Stimulated activated naive CD8-positive, alpha-beta T cell treated with anti-CD3 and anti-CD28 coated beads, Interleukin-15, Interleukin-2, amounts not matched to agents 100 ng/mL and 50 ng/mL, for 24 hours (primary cell): ENCODE data around the gene FRMD5.
"Not testable (repeated sequence)": the region's sequence is repeated elsewhere in the genome, so short reads cannot be mapped to it uniquely, and the experiment has no call there.

Source experiments
- H3K27ac Mint-ChIP-seq: one replicate; pipeline ENCODE4 v1.8.0; 2021; ENCODE audit warnings: mild to moderate bottlenecking, mixed read lengths
- H3K27me3 Mint-ChIP-seq: one replicate; pipeline ENCODE4 v1.8.0; 2021; ENCODE audit warnings: mixed read lengths
- H3K36me3 Mint-ChIP-seq: one replicate; pipeline ENCODE4 v1.8.0; 2021; ENCODE audit warnings: low read depth, mixed read lengths
- H3K4me1 Mint-ChIP-seq: one replicate; pipeline ENCODE4 v1.8.0; 2021; ENCODE audit warnings: low read depth, mixed read lengths
- H3K4me3 Mint-ChIP-seq: one replicate; pipeline ENCODE4 v1.8.0; 2021; ENCODE audit warnings: mild to moderate bottlenecking, mixed read lengths
- H3K9me3 Mint-ChIP-seq: one replicate; pipeline ENCODE4 v1.8.0; 2021; ENCODE audit warnings: mixed read lengths

FRMD5 gene

DNA sequence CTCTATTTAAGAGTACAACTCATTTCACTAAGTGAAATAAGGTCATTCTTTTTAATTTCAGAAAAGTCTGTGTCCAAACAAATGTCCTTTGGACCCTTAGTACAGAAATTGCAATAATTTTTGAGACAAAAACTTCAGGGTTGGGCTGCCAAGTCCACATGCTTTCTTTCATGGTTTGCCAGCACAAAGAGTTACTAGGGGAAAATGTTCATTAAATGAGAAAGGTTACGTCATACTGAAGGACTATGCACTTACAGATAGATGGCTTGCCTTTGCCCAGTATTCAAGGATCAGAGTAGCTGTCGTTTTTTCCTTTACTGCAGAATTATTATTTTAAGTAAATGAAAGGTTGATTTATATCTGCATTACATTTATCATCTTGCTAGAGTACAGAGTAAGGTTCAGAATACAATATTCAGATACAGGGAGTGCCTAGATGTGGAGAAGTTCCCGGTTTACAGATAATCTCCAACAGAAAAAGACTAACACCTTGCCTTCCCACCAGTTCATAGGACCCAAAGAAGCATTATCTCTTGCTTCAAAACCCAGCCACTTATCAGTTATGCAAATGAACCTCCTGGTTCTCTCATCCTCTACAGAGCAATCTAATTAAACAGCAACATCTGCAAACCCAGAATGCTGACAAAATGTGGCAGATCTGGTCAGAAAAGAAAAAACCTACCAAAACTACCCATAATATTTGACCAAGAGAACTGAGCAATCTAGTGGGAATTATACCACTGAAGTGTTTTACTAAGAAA lies 179.3 kb downstream of the FRMD5 start:
- Mint-ChIP-seq H3K27me3 (peaks cover 22% of the 10 kb centered on the region), H3K36me3 (no peaks in the 10 kb centered on the region), H3K4me3 (no peak overlapping the region), H3K9me3 (no peaks in the 10 kb centered on the region), H3K27ac (no peak overlapping the region), H3K4me1 (no peaks in the 10 kb centered on the region)

GRCh38 chr15:44011238-44011854 lies 183.7 kb downstream of the FRMD5 start:
- H3K27me3 Mint-ChIP-seq, result peaks cover 30% of the 10 kb centered on the region
- H3K4me3 Mint-ChIP-seq, result no peak overlapping the region
- H3K27ac Mint-ChIP-seq, result no peak overlapping the region
- H3K4me1 Mint-ChIP-seq, result no peaks in the 10 kb centered on the region
- H3K36me3 Mint-ChIP-seq, result no peaks in the 10 kb centered on the region
- no peaks in the 10 kb centered on the region for H3K9me3 Mint-ChIP-seq

DNA sequence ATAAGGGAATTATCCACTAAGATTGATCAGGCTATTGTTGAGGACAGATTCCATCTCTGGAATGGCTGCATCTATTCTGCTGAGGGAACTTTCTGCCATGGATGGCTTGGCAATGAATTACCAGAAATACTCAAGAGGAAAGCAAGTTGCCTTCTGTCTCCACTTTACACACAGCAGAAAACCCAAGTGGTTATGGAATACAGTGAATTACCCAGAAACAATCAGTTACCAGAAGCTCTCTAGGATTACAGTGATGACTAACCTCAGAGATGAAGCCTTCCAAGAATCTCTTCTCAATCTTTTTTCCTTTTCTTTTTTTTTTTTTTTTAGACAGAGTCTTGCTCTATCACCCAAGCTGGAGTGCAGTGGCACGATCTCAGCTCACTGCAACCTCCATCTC lies 185.0 kb downstream of the FRMD5 start:
- Mint-ChIP-seq H3K4me3 (no peak overlapping the region), H3K36me3 (no peaks in the 10 kb centered on the region), H3K27ac (no peak overlapping the region), H3K9me3 (no peaks in the 10 kb centered on the region), H3K4me1 (no peaks in the 10 kb centered on the region), H3K27me3 (peaks cover 34% of the 10 kb centered on the region)

GRCh38 chr15:44009038-44009437 lies 186.0 kb downstream of the FRMD5 start:
- Mint-ChIP-seq H3K36me3 (no peaks in the 10 kb centered on the region), H3K27ac (no peak overlapping the region), H3K27me3 (peaks cover 34% of the 10 kb centered on the region), H3K4me1 (no peaks in the 10 kb centered on the region), H3K4me3 (no peak overlapping the region), H3K9me3 (no peaks in the 10 kb centered on the region)

DNA sequence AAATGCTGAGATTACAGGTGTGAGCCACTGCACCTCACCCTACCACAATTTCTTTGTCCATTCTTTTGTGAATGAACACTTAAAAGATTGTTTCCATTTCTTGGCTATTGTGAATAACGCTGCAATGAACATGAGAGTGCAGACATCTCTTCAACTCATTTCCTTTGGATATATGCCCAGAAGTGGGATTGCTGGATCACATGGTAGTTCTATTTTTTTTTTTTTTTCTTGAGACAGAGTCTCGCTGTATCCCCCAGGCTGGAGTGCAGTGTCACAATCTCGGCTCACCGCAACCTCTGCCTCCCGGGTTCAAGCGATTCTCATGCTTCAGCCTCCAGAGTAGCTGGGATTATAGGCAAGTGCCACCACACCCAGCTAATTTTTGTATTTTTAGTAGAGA lies 194.8 kb downstream of the FRMD5 start:
- not testable (repeated sequence) for H3K4me1 Mint-ChIP-seq, H3K9me3 Mint-ChIP-seq, H3K4me3 Mint-ChIP-seq, H3K27me3 Mint-ChIP-seq, H3K36me3 Mint-ChIP-seq, H3K27ac Mint-ChIP-seq

DNA sequence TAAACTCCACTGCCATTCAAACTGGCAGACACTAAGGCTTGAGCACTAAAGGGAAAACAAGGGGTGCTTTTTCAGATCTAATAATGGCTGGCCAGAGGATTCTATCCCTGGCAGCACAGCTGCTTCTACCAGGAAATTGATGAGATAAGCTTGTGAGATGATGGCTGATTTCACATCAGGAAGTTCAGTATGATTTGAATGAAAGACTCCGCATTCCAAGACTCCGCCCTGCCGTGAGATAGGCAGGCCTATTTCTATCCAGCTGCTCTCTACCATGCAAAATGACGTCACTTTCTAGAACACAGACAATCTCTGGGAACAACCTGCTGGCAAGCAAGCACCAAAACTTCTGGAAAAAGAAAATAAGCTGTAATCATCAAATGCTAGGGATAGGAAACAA lies 196.5 kb downstream of the FRMD5 start:
- Mint-ChIP-seq H3K27ac (no peak overlapping the region), H3K36me3 (no peaks in the 10 kb centered on the region), H3K4me1 (no peaks in the 10 kb centered on the region), H3K27me3 (peaks cover 11% of the 10 kb centered on the region), H3K4me3 (no peak overlapping the region), H3K9me3 (no peaks in the 10 kb centered on the region)

DNA sequence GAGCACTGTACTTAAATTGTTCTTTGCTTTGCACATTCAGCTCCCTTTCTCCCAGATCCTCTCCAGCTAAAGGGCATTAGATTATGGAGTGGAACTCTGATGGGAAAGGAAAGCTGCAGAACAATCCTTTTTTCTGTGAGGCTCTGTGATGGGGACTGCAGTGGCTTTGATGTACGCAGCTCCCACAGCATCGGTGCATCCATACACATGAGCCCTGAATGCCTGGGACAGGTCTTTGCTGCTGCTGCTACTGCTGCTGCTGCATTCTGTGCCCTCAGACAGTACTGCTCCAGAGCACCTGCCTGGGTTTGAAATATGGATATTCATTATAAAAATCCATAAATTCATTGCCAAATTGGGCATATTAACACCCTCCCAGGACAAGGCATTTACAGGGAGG lies 203.9 kb downstream of the FRMD5 start:
- no peaks in the 10 kb centered on the region for H3K36me3 Mint-ChIP-seq
- H3K27ac Mint-ChIP-seq, result no peak overlapping the region
- H3K4me3 Mint-ChIP-seq, result no peak overlapping the region
- H3K4me1 Mint-ChIP-seq, result no peaks in the 10 kb centered on the region
- H3K9me3 Mint-ChIP-seq, result no peaks in the 10 kb centered on the region
- peaks cover 21% of the 10 kb centered on the region for H3K27me3 Mint-ChIP-seq

DNA sequence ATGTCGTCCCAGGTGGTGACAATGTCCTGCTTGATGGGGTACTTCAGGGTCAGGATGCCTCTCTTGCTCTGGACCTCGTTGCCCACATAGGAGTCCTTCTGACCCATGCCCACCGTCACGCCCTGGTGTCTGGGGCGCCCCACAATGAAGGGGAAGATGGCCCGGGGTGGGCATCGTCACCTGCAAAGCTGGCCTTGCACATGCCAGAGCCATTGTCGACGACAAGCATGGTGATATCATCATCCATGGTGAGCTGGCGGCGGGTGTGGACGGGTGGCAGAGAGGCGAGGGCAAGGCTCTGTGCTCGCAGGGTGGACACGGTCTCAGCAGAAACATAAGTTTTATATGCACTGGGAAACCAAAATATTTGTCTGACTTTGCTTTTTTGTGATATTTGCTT lies 205.1 kb downstream of the FRMD5 start:
- no peak overlapping the region for H3K27ac Mint-ChIP-seq
- H3K9me3 Mint-ChIP-seq, result no peaks in the 10 kb centered on the region
- peaks cover 26% of the 10 kb centered on the region for H3K27me3 Mint-ChIP-seq
- no peaks in the 10 kb centered on the region for H3K4me1 Mint-ChIP-seq
- H3K36me3 Mint-ChIP-seq, result no peaks in the 10 kb centered on the region
- H3K4me3 Mint-ChIP-seq, result no peak overlapping the region

GRCh38 chr15:43988900-43989299 lies 206.2 kb downstream of the FRMD5 start:
- H3K27me3 Mint-ChIP-seq, result peaks cover 33% of the 10 kb centered on the region
- H3K9me3 Mint-ChIP-seq, result no peaks in the 10 kb centered on the region

GRCh38 chr15:43987924-43988323 lies 207.1 kb downstream of the FRMD5 start:
- no peak overlapping the region for H3K27ac Mint-ChIP-seq
- no peak overlapping the region for H3K4me3 Mint-ChIP-seq
- H3K4me1 Mint-ChIP-seq, result no peaks in the 10 kb centered on the region
- no peaks in the 10 kb centered on the region for H3K36me3 Mint-ChIP-seq
- H3K9me3 Mint-ChIP-seq, result no peaks in the 10 kb centered on the region
- H3K27me3 Mint-ChIP-seq, result peaks cover 37% of the 10 kb centered on the region

More at GRCh38 chr15:43988900-43989299, 206.2 kb downstream of the FRMD5 start:
- Mint-ChIP-seq H3K27ac (no peak overlapping the region), H3K4me1 (no peaks in the 10 kb centered on the region), H3K36me3 (no peaks in the 10 kb centered on the region), H3K4me3 (no peak overlapping the region)

DNA sequence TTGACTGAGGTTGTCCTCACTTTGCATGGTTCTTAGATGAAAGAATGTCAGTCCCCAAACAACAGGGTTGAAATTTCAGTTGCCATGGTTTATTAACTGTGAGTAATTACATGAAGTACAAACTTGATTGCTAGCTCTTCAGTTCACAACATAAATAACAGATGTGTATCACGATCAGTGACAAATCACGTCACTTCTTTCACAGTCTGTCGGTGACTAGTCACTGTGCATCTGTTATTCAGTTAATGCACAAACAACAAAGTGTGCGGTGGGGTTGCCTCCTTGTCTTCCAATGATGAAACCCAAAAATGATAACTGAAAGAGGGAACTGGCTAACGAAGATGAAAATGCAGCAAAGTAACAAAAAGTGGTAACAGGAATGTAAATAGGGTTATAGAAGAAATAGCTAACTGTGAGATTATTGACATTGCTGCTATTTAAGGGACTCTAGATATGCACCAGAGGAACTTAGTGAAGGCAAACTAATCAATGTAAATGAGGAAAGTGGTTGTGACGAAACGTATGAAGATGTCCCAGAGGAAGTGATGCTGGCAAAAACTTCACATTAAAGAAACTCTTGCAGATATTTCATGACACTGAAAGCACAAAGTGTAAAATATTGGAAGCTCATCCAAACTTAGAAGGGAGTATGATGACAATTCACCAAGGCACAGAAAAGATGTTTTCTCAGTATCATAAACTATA lies 208.9 kb downstream of the FRMD5 start:
- Mint-ChIP-seq H3K27ac (no peak overlapping the region), H3K9me3 (no peaks in the 10 kb centered on the region), H3K4me1 (no peaks in the 10 kb centered on the region), H3K36me3 (no peaks in the 10 kb centered on the region), H3K4me3 (no peak overlapping the region), H3K27me3 (peaks cover 47% of the 10 kb centered on the region)

GRCh38 chr15:43981576-43981975 lies 213.5 kb downstream of the FRMD5 start:
- Mint-ChIP-seq H3K27ac (no peak overlapping the region), H3K27me3 (peaks cover 47% of the 10 kb centered on the region), H3K4me1 (peaks cover 27% of the 10 kb centered on the region), H3K4me3 (no peak overlapping the region), H3K9me3 (peaks cover 4% of the 10 kb centered on the region), H3K36me3 (no peaks in the 10 kb centered on the region)

DNA sequence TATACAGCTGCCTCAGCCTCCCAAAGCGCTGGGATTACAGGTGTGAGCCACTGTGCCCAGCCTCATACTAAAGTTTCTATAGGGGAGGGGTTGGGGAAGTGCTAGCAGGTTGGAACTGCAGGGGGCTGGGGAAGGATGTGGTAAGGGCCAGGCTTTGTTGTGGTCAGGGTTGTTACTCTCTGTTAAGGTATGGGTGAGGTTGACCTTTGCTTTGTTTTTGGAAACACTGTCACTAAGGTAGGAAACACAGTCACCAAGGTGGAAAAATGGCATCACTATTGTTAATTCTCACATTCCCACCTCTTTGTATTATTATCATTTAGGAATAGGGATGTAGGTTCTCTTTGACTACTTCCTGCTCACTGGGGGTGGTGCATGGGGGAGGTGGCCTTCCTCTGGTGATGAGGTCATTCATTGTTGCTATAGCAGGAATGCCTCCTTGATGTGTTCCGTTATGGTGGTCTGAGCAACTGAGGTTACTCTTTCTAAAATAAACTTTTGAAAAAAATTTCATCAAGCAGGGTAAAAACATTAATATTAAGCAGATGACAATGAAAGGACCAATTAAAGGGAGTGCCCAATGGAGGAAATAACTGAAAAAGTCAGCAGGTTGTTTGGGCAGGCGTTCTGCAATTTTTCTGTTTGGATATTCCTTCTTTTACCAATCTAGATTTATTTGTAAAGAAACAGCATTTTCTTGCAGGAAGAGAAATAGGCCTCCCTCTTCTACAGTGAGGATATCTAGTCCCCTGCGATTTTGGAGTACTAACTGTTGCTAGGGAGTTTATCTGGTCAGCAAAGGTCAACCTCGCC lies 217.8 kb downstream of the FRMD5 start:
- peaks cover 44% of the 10 kb centered on the region for H3K4me1 Mint-ChIP-seq
- no peaks in the 10 kb centered on the region for H3K36me3 Mint-ChIP-seq
- peak overlapping the region; percentile 44 for H3K4me3 Mint-ChIP-seq
- peaks cover 4% of the 10 kb centered on the region for H3K9me3 Mint-ChIP-seq
- peaks cover 25% of the 10 kb centered on the region for H3K27me3 Mint-ChIP-seq
- H3K27ac Mint-ChIP-seq, result peak overlapping the region; percentile 83

DNA sequence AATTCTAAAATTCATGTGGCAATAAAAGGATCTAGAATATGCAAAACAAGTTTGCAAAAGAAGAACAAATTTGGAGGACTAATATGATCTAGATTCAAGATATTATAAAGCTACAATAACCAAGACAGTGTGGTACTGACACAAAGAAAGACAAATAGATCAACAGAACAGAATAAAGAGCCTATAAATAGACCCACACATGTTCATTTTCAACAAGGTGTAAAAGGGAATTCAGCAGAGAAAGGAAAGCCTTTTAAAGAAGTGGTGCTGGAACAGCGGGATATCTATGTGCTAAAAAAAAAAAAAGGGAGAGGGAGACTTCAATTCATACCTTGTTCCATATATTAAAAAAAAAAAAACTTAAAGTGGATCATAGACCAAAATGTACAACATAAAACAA lies 219.3 kb downstream of the FRMD5 start:
- H3K27me3 Mint-ChIP-seq, result peaks cover 14% of the 10 kb centered on the region

DNA sequence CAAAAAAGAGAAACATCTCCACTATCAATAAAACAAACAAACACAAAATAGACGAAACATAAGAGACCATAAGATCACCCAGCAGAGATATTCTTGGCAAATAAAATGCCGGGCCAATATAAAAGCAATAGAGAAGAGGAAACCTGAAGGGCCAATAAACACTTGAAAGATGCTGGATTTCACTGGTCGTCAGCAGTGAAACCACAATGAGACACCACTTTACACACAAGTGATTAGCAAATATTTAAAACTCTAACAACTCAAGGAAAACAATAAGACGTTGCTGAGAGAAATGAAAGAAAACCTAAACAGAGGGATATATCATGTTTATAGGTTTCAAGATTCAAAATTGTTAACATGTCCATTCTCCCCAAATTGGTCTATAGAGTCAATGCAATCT lies 219.7 kb downstream of the FRMD5 start:
- Mint-ChIP-seq H3K36me3 (no peaks in the 10 kb centered on the region), H3K27ac (peak overlapping the region; percentile 61), H3K4me1 (peaks cover 39% of the 10 kb centered on the region), H3K27me3 (peaks cover 12% of the 10 kb centered on the region), H3K9me3 (peaks cover 4% of the 10 kb centered on the region), H3K4me3 (no peak overlapping the region)

More for the DNA sequence above, 219.3 kb downstream of the FRMD5 start:
- Mint-ChIP-seq H3K4me3 (no peak overlapping the region), H3K36me3 (no peaks in the 10 kb centered on the region), H3K27ac (no peak overlapping the region), H3K9me3 (peaks cover 4% of the 10 kb centered on the region), H3K4me1 (peaks cover 44% of the 10 kb centered on the region)
